Dermis microvascular lymphatic vessel endothelial cell (primary cell): ENCODE data around the gene CRADD. TPM values are rescaled to one million over a fixed set of nuclear protein-coding genes. Genes with fewer than 3 reads are reported as not detected.

Experiments
- DNase-seq, 2 donors: peaks; one replicate each; pipeline versions ENCODE4 v3.0.0 to v3.0.0-alpha.2; 2010; ENCODE audit warnings: low read depth in 2 of 2
- total RNA-seq: library from RNA; depleted of rRNA; stranded (reverse); fragments of >200 nt; gene quantifications from 2 replicates; pipeline ENCODE4 v1.2.1, GENCODE V29; 2014

CRADD gene
- total RNA-seq, 1 donor from 2014 or later: 9.6 TPM

- DNase-seq: no peak
Observed at GRCh38 chr12:93805736-93806141, 128.6 kb downstream of the CRADD start.

- DNase-seq: no peak
Observed at GRCh38 chr12:93807354-93807753, 130.2 kb downstream of the CRADD start.

GRCh38 chr12:93808169-93808899 lies 131.2 kb downstream of the CRADD start:
- DNase-seq: no peak

- no peak for DNase-seq
Observed at GRCh38 chr12:93812626-93813025, 135.5 kb downstream of the CRADD start.

GRCh38 chr12:93813186-93813585 lies 136.0 kb downstream of the CRADD start:
- DNase-seq: no peak

- DNase-seq: peak; percentile 3 to 8
Observed at GRCh38 chr12:93813972-93814821, 137.0 kb downstream of the CRADD start.

- no peak for DNase-seq
Observed at GRCh38 chr12:93818488-93819049, 141.4 kb downstream of the CRADD start.

GRCh38 chr12:93819050-93819491 lies 141.9 kb downstream of the CRADD start:
- no peak for DNase-seq

- DNase-seq: no peak
Observed at GRCh38 chr12:93823616-93824391, 146.6 kb downstream of the CRADD start.

GRCh38 chr12:93824514-93825500 lies 147.6 kb downstream of the CRADD start:
- no peak for DNase-seq

GRCh38 chr12:93825501-93825888 lies 148.3 kb downstream of the CRADD start:
- no peak for DNase-seq

- DNase-seq: peak in 1 of 2 donors; percentile 17
Observed at GRCh38 chr12:93825931-93826555, 148.9 kb downstream of the CRADD start.

GRCh38 chr12:93827179-93827578 lies 150.0 kb downstream of the CRADD start:
- DNase-seq: no peak

GRCh38 chr12:93827669-93828068 lies 150.5 kb downstream of the CRADD start:
- no peak for DNase-seq

- no peak for DNase-seq
Observed at GRCh38 chr12:93829016-93829415, 151.8 kb downstream of the CRADD start.

- no peak for DNase-seq
Observed at GRCh38 chr12:93831374-93831773, 154.2 kb downstream of the CRADD start.

GRCh38 chr12:93832131-93832530 lies 155.0 kb downstream of the CRADD start:
- DNase-seq: no peak

- no peak for DNase-seq
Observed at GRCh38 chr12:93833946-93834345, 156.8 kb downstream of the CRADD start.

- no peak for DNase-seq
Observed at GRCh38 chr12:93836620-93837260, 159.6 kb downstream of the CRADD start.
